Vagina (tissue), 2 donors: ENCODE measurements around the gene WAPL.

Experiments used
- CTCF ChIP-seq, 3 experiments: fragments of 450-650 bp in 2 of 3; fragments of 200-600 bp in 1 of 3; sonication (generic) in 1 of 3; IDR thresholded peaks; one replicate each; pipeline ENCODE4 v1.5.1; 2017 to 2019; ENCODE audit warnings: antibody characterized with exemption in 3 of 3, mild to moderate bottlenecking in 2 of 3, moderate library complexity in 2 of 3
- POLR2A ChIP-seq, 2 donors: fragments of 450-650 bp; IDR thresholded peaks; one replicate each; pipeline ENCODE4 v1.6.1; 2017; ENCODE audit warnings: antibody characterized with exemption in 2 of 2, mild to moderate bottlenecking in 2 of 2, moderate library complexity in 2 of 2

- no peak for TF ChIP-seq CTCF (IDR thresholded peaks at IDR 0.05)
- TF ChIP-seq POLR2A (IDR thresholded peaks at IDR 0.05) = no peak
Measured at GRCh38 chr10:86411852-86412560, 109.6 kb downstream of the WAPL start.
